ENCODE data around the gene ALDH4A1. TPM values are rescaled to one million over a fixed set of nuclear protein-coding genes. Genes with fewer than 3 reads are reported as not detected.

ALDH4A1 gene
- total RNA-seq, 1 experiment from 2014 or later: 26.1 TPM

DNA sequence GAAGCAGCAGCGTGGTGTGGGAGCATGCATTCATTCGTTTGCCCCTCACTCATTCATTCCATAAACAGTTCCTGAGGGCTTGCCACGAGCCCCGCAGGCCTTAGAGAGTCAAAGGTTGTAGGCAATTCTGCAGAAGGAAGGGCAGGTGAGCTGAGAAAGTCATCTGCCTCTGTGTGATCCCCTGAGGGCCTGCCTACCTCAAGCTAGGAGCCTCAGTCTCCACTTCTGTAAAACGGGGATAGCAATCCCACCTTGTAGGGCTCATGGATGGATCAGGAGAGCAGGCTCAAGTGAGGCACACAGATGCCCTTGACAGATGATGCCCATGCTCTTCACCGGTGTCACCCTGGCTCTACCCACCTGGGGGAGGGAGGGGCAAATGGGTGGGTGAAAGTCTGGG, 26.6 kb upstream of the ALDH4A1 start:
- peaks cover 2 to 4% of the 10 kb centered on the region in 2 experiments; a peak in 2 of 5 replicates for H3K9me3 Mint-ChIP-seq
- Histone ChIP-seq H3K23ac (ENCODE audit: insufficient read length, low read depth, low read length) (no peak overlapping the region), H3K4me2 (ENCODE audit: insufficient read depth, insufficient read length, low read length) (no peak overlapping the region), H3K27me3 (ENCODE audit: insufficient read depth, low read length) (no peaks in the 10 kb centered on the region), H3K27ac (ENCODE audit: insufficient read length, low read depth, low read length) (no peak overlapping the region), H4K8ac (replicated peaks; ENCODE audit: insufficient read length, low read depth, low read length) (no peak overlapping the region), H3T11ph (ENCODE audit: low read length) (no peak overlapping the region), H3K14ac (ENCODE audit: insufficient read depth, low read length) (no peak overlapping the region), H3K23me2 (ENCODE audit: insufficient read length, low read depth, low read length, poor library complexity, severe bottlenecking) (no peaks in the 10 kb centered on the region), H2BK20ac (ENCODE audit: low read depth, low read length, poor library complexity, severe bottlenecking) (no peak overlapping the region), H3K18ac (ENCODE audit: insufficient read length, low read depth, low read length) (no peak overlapping the region), H4K5ac (ENCODE audit: insufficient read length, low read depth, low read length) (no peak overlapping the region), H2AFZ (ENCODE audit: low read length) (no peak overlapping the region), H2AK5ac (ENCODE audit: insufficient read length, low read length) (no peak overlapping the region), H3K56ac (ENCODE audit: insufficient read length, low read depth, low read length) (no peak overlapping the region), H2BK120ac (ENCODE audit: low read depth, low read length, poor library complexity, severe bottlenecking) (no peak overlapping the region), H3K4me1 (ENCODE audit: insufficient read depth, low read length) (no peaks in the 10 kb centered on the region; the same call in 1 of the 2 replicates), H4K91ac (ENCODE audit: insufficient read length, low read depth, low read length) (no peak overlapping the region), H2BK5ac (ENCODE audit: insufficient read length, low read length) (no peak overlapping the region), H3K79me2 (ENCODE audit: insufficient read depth, low read length) (no peaks in the 10 kb centered on the region), H3K4ac (ENCODE audit: low read depth, low read length) (no peak overlapping the region), H3K79me1 (ENCODE audit: insufficient read depth, low read depth, low read length, poor library complexity, severe bottlenecking) (no peaks in the 10 kb centered on the region), H4K20me1 (ENCODE audit: control insufficient read depth, insufficient read depth, insufficient read length) (no peaks in the 10 kb centered on the region), H2BK15ac (ENCODE audit: low read depth, low read length) (no peak overlapping the region), H2BK12ac (ENCODE audit: insufficient read length, low read depth, low read length) (no peak overlapping the region), H3K9me3 (ENCODE audit: control insufficient read depth, low read depth, low read length) (no peaks in the 10 kb centered on the region), H3K9ac (ENCODE audit: extremely low read depth, insufficient read length, low read length) (no peak overlapping the region)
- WGBS (ENCODE audit: extremely low coverage, insufficient read length, low lambda C conversion rate): no CpG with 5 or more reads among the region's 6 CpGs
- no peak for DNase-seq
- H3K4me3 Mint-ChIP-seq: no peak overlapping the region
- peaks cover 30 to 32% of the 10 kb centered on the region in 2 experiments for H3K4me1 Mint-ChIP-seq
- no peaks in the 10 kb centered on the region; the same call in 1 of the 2 replicates for H3K27me3 Mint-ChIP-seq (ENCODE audit: low read depth)
- TF ChIP-seq, protein P1, sequence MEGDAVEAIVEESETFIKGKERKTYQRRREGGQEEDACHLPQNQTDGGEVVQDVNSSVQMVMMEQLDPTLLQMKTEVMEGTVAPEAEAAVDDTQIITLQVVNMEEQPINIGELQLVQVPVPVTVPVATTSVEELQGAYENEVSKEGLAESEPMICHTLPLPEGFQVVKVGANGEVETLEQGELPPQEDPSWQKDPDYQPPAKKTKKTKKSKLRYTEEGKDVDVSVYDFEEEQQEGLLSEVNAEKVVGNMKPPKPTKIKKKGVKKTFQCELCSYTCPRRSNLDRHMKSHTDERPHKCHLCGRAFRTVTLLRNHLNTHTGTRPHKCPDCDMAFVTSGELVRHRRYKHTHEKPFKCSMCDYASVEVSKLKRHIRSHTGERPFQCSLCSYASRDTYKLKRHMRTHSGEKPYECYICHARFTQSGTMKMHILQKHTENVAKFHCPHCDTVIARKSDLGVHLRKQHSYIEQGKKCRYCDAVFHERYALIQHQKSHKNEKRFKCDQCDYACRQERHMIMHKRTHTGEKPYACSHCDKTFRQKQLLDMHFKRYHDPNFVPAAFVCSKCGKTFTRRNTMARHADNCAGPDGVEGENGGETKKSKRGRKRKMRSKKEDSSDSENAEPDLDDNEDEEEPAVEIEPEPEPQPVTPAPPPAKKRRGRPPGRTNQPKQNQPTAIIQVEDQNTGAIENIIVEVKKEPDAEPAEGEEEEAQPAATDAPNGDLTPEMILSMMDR (conservative IDR thresholded peaks at IDR 0.05): no peak
- peaks cover 0 to 5% (median 2%) of the 10 kb centered on the region in 3 experiments; a peak in 3 of 7 replicates for H3K36me3 Mint-ChIP-seq (ENCODE audit: insufficient read depth in 1 of 3, low read depth in 3 of 3)
- no peak overlapping the region; a peak in 1 of 7 replicates for H3K27ac Mint-ChIP-seq
